GM10266 (cell line): ENCODE results near the gene ADAMTS17.
"Not testable (repeated sequence)": the region's sequence is repeated elsewhere in the genome, so short reads cannot be mapped to it uniquely, and the experiment has no call there.

ENCODE experiments used
- DNase-seq: peaks from one replicate; pipeline ENCODE4 v3.0.0; 2012; ENCODE audit errors: extremely low spot score
- CTCF ChIP-seq: IDR thresholded peaks from 2 replicates; pipeline ENCODE4 v1.5.1; 2012; ENCODE audit warnings: mild to moderate bottlenecking, low read depth; ENCODE audit not compliant: control insufficient read depth, insufficient read depth; ENCODE audit errors: missing control alignments

Gene ADAMTS17

GRCh38 chr15:99980752-99981151 lies 361.0 kb downstream of the ADAMTS17 start:
- no peak for TF ChIP-seq CTCF
- no peak for DNase-seq

- not testable (repeated sequence) for DNase-seq
These were observed 361.9 kb downstream of the ADAMTS17 start for GRCh38 chr15:99979886-99980285.

DNA sequence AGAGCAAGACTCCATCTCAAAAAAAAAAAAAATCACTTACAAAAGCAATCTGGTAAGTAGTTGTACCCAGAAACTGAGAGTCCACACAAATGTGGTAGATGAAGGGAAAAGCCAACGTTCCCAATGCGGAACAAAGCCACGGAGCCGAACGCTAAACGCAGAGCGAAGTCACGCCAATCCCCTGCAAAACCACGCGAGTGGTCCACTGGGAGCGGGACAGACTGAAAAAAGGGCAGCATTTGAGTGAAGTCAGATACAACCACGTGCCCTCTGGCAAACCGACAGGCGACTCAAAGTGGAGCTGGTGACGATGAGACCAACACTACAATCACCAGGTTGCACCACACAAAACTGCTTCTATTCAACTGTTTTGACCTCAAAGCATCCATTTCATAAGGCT lies 362.4 kb downstream of the ADAMTS17 start:
- TF ChIP-seq CTCF: no peak
- no peak for DNase-seq

- no peak for TF ChIP-seq CTCF
- DNase-seq: no peak
These were observed 363.3 kb downstream of the ADAMTS17 start for GRCh38 chr15:99978426-99978825.

DNA sequence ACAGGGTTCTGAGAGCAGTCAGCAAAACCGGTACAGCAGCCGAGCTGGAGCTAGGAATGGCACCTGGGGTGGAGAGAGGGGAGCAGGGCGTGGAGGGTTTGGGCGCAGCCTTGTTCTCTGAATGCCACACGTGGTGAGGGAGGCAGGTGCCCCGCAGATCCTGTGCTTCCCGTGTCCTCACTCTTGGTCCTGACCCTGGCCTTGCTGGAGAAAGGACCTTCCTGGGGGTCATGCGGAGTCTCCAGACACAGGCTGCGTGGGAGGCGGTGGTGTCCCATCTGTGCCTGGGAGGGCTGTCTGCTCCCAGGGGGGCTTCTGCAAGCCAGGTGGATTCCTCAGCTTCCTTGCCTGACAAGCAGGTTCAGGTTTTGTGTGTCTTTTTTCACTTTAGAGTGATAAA lies 363.8 kb downstream of the ADAMTS17 start:
- DNase-seq: no peak
- TF ChIP-seq CTCF: no peak

- no peak for DNase-seq
- no peak for TF ChIP-seq CTCF
These were observed 364.9 kb downstream of the ADAMTS17 start for GRCh38 chr15:99976811-99977271.

- no peak for DNase-seq
- no peak for TF ChIP-seq CTCF
These were observed 365.8 kb downstream of the ADAMTS17 start for GRCh38 chr15:99976000-99976399.

DNA sequence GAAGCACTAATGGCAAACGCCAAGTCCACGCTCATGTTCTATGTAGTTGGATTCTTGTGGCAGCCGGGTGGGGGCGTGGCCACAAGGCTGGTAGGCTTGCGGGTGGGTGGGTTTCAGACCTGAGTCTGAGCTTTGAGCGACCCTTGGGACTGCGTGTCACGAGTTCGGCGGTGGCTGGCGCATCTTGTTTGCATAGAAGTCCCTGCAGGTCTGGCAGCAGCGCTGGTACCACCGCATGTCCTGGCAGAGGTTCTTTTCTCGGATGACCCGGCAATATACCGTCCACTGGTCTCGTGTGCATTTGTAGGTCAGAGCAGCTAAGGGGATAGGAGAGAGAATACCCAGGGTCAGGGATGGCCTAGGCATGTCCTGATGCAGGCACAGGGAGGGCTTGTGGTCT lies 367.5 kb downstream of the ADAMTS17 start:
- TF ChIP-seq CTCF: no peak
- DNase-seq: no peak
